Peyer's patch (tissue), 4 donors: ENCODE data around the gene PLXDC1.

Experiments used
- POLR2A ChIP-seq, 2 donors: fragments of 450-650 bp; IDR thresholded peaks; one replicate each; pipeline ENCODE4 v1.5.1; 2017; ENCODE audit warnings: antibody characterized with exemption in 2 of 2, mild to moderate bottlenecking in 2 of 2, moderate library complexity in 2 of 2
- TF ChIP-seq, protein P1 (sequence below), 6 experiments: fragments of 450-650 bp in 4 of 6; fragments of 200-600 bp in 2 of 6; sonication (generic) in 1 of 6; IDR thresholded peaks; one replicate each; pipeline ENCODE4 v1.5.1; 2017 to 2019; ENCODE audit warnings: antibody characterized with exemption in 6 of 6, mild to moderate bottlenecking in 3 of 6, moderate library complexity in 1 of 6

DNA sequence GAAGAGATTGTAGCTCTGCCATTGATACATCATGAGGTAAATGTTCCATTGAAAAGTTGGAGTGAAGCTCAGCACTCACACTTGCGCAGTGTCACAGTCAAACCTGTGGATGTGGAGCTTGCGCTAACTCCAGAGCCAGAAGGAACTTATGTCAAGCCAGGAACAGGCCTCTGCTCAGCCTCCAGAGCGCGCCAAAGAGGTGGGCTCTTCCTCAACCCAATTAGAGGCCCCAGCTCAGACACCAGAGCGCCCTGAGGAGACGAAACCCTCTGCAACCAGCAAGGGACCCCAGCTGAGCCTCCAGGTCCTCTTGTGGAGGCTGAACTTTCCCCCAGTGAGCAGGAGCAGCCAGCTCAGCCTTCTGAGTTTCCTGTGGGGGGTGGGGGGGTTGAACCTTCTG lies 122.7 kb downstream of the PLXDC1 start:
- TF ChIP-seq, protein P1, sequence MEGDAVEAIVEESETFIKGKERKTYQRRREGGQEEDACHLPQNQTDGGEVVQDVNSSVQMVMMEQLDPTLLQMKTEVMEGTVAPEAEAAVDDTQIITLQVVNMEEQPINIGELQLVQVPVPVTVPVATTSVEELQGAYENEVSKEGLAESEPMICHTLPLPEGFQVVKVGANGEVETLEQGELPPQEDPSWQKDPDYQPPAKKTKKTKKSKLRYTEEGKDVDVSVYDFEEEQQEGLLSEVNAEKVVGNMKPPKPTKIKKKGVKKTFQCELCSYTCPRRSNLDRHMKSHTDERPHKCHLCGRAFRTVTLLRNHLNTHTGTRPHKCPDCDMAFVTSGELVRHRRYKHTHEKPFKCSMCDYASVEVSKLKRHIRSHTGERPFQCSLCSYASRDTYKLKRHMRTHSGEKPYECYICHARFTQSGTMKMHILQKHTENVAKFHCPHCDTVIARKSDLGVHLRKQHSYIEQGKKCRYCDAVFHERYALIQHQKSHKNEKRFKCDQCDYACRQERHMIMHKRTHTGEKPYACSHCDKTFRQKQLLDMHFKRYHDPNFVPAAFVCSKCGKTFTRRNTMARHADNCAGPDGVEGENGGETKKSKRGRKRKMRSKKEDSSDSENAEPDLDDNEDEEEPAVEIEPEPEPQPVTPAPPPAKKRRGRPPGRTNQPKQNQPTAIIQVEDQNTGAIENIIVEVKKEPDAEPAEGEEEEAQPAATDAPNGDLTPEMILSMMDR (IDR thresholded peaks at IDR 0.05) = no peak
- TF ChIP-seq POLR2A (IDR thresholded peaks at IDR 0.05) = no peak
